ENCODE results near the gene MYO18A.

- TF ChIP-seq CTCF (IDR thresholded peaks at IDR 0.05 in 4 of 5, conservative IDR thresholded peaks at IDR 0.05 in 1 of 5) (no peak), POLR2A (IDR thresholded peaks at IDR 0.05) (no peak)
Measured at GRCh38 chr17:29197516-29198272, 17.5 kb upstream of the MYO18A start.

Data from gastrocnemius medialis (tissue), 4 donors.